HFF-Myc (cell line): ENCODE data around the gene DGKA.

Experiments used
- DNase-seq: peaks from one replicate; pipeline ENCODE4 v3.0.0-alpha.2; 2011; ENCODE audit warnings: low read depth; ENCODE audit errors: extremely low read depth
- H3K4me3 ChIP-seq: replicated peaks from 2 replicates; pipeline ENCODE4 v1.5.1; 2011; ENCODE audit warnings: low read depth, mild to moderate bottlenecking, control low read depth, low read length
- CTCF ChIP-seq: IDR thresholded peaks from 2 replicates; pipeline ENCODE4 v1.5.1; 2012; ENCODE audit warnings: mild to moderate bottlenecking, low read depth, low read length, control low read depth; ENCODE audit errors: missing control alignments

Gene DGKA

GRCh38 chr12:55925870-55926737 lies 4.9 kb upstream of the DGKA start:
- no peak for DNase-seq
- peak overlapping the region; percentile 77 for H3K4me3 ChIP-seq
- TF ChIP-seq CTCF: no peak

- TF ChIP-seq CTCF: peak; percentile 75
- DNase-seq: peak; percentile 77
- H3K4me3 ChIP-seq: peak overlapping the region; percentile 77
These were observed 4.0 kb upstream of the DGKA start for GRCh38 chr12:55926738-55927587.

- TF ChIP-seq CTCF: no peak
- peak; percentile 48 for DNase-seq
- H3K4me3 ChIP-seq: peak within 1 kb of the TSS; percentile 77
These were observed 3.1 kb upstream of the DGKA start, which contains the start of gene PYM1 for GRCh38 chr12:55927588-55928502. Gene PYM1 (minus strand): TSS chr12:55927894. CDS start chr12:55927761, 133 bp downstream.

- TF ChIP-seq CTCF: no peak
- H3K4me3 ChIP-seq: no peak overlapping the region
- DNase-seq: no peak
These were observed 1.6 kb upstream of the DGKA start for GRCh38 chr12:55929306-55929791.

- peak overlapping the region; percentile 68 for H3K4me3 ChIP-seq
- no peak for TF ChIP-seq CTCF
- DNase-seq: no peak
These were observed 386 bp downstream of the DGKA start for GRCh38 chr12:55931317-55931779.
